Measurements from ENCODE around the gene PSMB7. TPM values are rescaled to one million over a fixed set of nuclear protein-coding genes. Genes with fewer than 3 reads are reported as not detected.
A peak's percentile ranks its signal among the peaks of the same experiment; 100 is the strongest.

PSMB7 gene
- total RNA-seq, 4 donors from 2014 or later = 149 to 187 (median 165) TPM

DNA sequence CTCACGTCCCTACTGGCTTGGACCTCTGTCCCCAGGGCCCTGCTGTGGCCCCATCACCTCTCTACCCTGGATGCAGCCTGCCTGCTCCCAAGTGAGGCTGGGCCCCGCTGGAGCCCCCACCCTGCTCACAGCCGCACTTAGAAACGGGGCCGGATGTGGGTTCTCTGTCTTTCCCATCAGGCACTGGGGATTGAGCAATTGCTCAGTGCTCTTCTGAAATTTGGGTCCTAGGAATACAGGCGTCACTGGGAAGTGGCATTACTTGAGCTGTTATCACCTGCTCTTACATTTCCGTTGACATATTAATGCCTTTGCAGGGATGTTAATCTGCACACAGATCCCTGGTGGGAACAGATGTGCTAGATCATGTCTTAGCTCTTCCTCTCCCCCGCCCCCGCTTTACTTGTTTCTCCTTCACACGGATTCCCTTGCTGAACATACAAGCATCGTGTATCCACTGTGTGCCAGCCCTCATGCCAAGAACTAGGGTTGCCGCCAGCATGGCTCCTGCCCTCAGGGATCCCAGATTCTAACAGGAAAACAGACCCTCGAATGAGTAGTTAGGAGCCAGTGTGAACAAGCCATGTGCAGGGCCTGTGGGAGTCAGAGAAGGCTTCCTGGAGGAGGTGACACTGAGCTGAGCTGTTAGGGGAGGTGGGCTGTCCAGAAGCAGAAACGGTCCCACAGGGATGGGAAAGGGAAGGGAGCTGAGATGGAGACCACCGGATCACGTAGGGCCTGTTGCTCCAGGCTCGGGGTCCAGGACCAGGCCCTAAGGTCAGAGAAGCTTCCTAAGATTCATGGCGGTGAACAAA lies 92.4 kb downstream of the PSMB7 start:
- TF ChIP-seq, protein P1, sequence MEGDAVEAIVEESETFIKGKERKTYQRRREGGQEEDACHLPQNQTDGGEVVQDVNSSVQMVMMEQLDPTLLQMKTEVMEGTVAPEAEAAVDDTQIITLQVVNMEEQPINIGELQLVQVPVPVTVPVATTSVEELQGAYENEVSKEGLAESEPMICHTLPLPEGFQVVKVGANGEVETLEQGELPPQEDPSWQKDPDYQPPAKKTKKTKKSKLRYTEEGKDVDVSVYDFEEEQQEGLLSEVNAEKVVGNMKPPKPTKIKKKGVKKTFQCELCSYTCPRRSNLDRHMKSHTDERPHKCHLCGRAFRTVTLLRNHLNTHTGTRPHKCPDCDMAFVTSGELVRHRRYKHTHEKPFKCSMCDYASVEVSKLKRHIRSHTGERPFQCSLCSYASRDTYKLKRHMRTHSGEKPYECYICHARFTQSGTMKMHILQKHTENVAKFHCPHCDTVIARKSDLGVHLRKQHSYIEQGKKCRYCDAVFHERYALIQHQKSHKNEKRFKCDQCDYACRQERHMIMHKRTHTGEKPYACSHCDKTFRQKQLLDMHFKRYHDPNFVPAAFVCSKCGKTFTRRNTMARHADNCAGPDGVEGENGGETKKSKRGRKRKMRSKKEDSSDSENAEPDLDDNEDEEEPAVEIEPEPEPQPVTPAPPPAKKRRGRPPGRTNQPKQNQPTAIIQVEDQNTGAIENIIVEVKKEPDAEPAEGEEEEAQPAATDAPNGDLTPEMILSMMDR (IDR thresholded peaks at IDR 0.05) = no peak
- no peak for TF ChIP-seq POLR2A (IDR thresholded peaks at IDR 0.05)
- no peak overlapping the region for H3K4me3 ChIP-seq (ENCODE audit: low read depth, poor library complexity, severe bottlenecking)
- 87 to 89% methylated on average over 18 of the region's 18 CpGs for WGBS, 2 donors
- intact Hi-C loops (cut with DNase I; ENCODE audit: low total_unique reads) = loop anchor here (10.0 kb wide), 1 partner anchor 188 kb away; no protein-coding TSS in a partner anchor
- DNase-seq (ENCODE audit: low spot score in 2 of 2) = no peak

DNA sequence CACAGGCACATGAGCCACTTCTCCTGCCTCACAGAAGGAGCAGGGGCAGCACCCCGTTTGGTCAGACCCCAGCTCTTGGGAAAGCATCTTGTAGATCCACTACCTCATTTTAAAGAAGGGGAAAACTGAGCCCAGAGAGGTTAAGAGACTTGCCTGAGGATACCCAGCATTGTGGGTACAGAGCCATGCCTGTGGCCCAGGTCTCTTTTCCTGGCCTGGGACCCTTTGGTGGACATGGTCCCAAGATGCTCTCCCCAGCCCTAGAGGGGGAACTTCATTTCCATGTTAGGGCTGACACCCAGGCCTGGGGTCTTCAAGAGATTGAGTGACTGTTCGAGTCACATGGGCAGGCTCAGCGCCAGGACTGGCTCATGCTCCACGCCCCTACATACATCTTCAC lies 93.3 kb downstream of the PSMB7 start:
- intact Hi-C loops (cut with DNase I; ENCODE audit: low total_unique reads) = loop anchor here (10.0 kb wide), 1 partner anchor 187 kb away; no protein-coding TSS in a partner anchor
- H3K4me3 ChIP-seq (ENCODE audit: low read depth, poor library complexity, severe bottlenecking) = no peak overlapping the region
- no peak for DNase-seq (ENCODE audit: low spot score in 2 of 2)
- 75 to 93% methylated on average over 4 of the region's 4 CpGs for WGBS, 2 donors
- TF ChIP-seq, protein P1 (IDR thresholded peaks at IDR 0.05) = no peak
- no peak for TF ChIP-seq POLR2A (IDR thresholded peaks at IDR 0.05)

DNA sequence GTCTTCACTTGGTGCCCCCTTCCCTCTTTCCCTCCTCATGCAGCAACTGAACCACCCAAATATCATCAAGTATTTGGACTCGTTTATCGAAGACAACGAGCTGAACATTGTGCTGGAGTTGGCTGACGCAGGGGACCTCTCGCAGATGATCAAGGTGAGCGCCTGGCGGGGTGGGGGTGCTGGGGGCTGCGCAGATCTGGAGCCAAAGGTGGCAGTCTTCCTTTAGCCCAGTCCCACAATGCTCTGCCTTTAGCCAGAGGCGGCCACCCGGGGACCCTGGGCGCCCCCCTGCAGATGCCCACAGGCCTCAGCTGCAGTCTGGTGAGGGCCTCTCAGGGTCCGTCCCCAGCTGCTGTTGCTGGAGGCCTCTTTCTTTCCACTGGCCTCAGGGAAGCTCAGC lies 93.8 kb downstream of the PSMB7 start:
- TF ChIP-seq, protein P1 (IDR thresholded peaks at IDR 0.05) = no peak
- no peak for TF ChIP-seq POLR2A (IDR thresholded peaks at IDR 0.05)
- no peak for DNase-seq (ENCODE audit: low spot score in 2 of 2)
- WGBS, 2 donors = 87 to 92% methylated on average over 9 to 12 of the region's 12 CpGs
- H3K4me3 ChIP-seq (ENCODE audit: low read depth, poor library complexity, severe bottlenecking) = no peak overlapping the region
- intact Hi-C loops (cut with DNase I; ENCODE audit: low total_unique reads) = loop anchor here (10.0 kb wide), 1 partner anchor 187 kb away; no protein-coding TSS in a partner anchor

DNA sequence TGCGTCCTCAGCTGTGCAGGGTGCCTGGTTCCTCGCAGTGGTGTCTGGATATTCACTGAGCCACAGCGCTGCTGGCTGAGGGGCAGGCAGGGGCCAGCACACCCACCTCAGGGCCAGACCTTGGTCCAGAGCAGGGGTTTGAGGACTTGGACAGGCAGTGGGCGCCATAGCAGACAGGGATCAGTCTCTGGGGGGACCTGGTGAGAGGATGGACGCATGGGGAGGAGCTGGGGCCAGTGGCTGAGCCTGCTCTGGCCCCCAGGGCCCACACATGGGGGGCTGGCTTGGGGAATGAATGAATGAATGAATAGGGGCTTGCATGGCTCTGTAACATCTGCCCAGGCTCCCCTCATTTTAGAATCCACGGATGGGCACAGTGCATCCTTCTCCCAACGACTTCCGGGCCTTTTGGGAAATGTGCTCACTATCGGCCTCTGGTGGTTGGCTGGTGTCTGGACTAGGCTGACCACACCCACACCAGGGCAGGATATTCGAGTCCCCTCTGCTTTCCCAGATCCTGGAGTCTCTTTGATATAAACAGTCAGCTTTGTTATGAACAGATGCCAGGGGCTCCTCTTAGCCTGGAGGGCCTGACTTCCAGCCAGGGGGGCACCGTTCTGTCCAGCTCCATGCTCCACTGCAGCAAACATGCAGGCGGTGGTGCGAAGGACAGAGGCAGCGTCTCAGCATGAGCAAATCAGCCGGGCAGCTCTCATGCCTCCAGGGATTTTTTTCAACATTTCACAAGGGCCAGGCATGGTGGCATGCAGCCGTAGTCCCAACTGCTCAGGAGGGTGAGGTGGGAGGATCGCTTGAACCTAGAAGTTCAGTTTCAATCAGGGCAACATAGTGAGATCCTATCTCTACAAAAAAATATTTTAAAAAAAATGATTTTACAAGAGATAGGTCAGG lies 94.9 kb downstream of the PSMB7 start:
- 59 to 67% methylated on average over 12 to 16 of the region's 17 CpGs for WGBS, 2 donors
- no peak for TF ChIP-seq POLR2A (IDR thresholded peaks at IDR 0.05)
- TF ChIP-seq, protein P1 (IDR thresholded peaks at IDR 0.05) = peak in 1 of 3 donors; percentile 75
- peak; percentile 54 to 93 for DNase-seq (ENCODE audit: low spot score in 2 of 2)
- intact Hi-C loops (cut with DNase I; ENCODE audit: low total_unique reads) = loop anchor here (10.0 kb wide), 1 partner anchor 186 kb away; no protein-coding TSS in a partner anchor
- H3K4me3 ChIP-seq (ENCODE audit: low read depth, poor library complexity, severe bottlenecking) = no peak overlapping the region

DNA sequence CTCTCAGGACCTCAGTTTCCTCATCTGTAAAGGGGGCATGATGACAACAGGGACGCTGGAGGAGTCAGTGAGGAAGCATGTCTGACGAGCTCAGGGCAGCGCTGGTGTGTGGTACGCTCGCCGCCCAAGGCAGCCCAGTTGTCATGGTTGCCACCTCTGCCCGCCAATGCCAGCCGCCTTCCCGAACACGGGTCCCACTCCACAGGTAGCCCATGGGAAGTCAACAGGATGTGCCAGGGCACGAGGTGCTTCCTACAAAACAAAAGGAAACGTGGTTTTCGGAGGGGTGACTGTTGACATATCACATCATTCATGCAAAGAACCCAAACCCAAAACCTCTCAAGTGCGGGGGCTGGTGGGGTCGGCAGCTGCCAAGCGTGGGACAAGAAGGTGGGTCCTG lies 99.4 kb downstream of the PSMB7 start:
- DNase-seq (ENCODE audit: low spot score in 2 of 2) = no peak
- intact Hi-C loops (cut with DNase I; ENCODE audit: low total_unique reads) = no loop called here
- no peak overlapping the region for H3K4me3 ChIP-seq (ENCODE audit: low read depth, poor library complexity, severe bottlenecking)
- TF ChIP-seq, protein P1 (IDR thresholded peaks at IDR 0.05) = no peak
- 86 to 89% methylated on average over 13 to 16 of the region's 16 CpGs for WGBS, 2 donors

Data from lower leg skin (tissue), 4 donors.